NCI-H82 treated with DMSO at 0.1 percent for 48 hours (cell line): ENCODE results near the gene KCP.

ENCODE experiments used
- DNase-seq: peaks from one replicate; lab custom pipeline; 2025; ENCODE audit not compliant: unreplicated experiment; lab: John Stamatoyannopoulos, UW

Gene KCP

GRCh38 chr7:128888756-128889095, 21.8 kb downstream of the KCP start:
- no peak for DNase-seq

- no peak for DNase-seq
Measured at GRCh38 chr7:128888039-128888755, 22.3 kb downstream of the KCP start.

- no peak for DNase-seq
Measured at GRCh38 chr7:128887169-128888038, 23.1 kb downstream of the KCP start.

- no peak for DNase-seq
Measured at GRCh38 chr7:128886391-128887168, 23.9 kb downstream of the KCP start.

GRCh38 chr7:128885370-128886187, 24.9 kb downstream of the KCP start:
- no peak for DNase-seq

GRCh38 chr7:128884561-128885369, 25.7 kb downstream of the KCP start:
- no peak for DNase-seq

- DNase-seq, result peak; percentile 25
Measured at GRCh38 chr7:128883622-128884448, 26.7 kb downstream of the KCP start.

GRCh38 chr7:128882134-128882533, 28.4 kb downstream of the KCP start:
- no peak for DNase-seq

- no peak for DNase-seq
Measured at GRCh38 chr7:128881458-128882125, 28.9 kb downstream of the KCP start.

- DNase-seq, result no peak
Measured at GRCh38 chr7:128880791-128881457, 29.6 kb downstream of the KCP start.

GRCh38 chr7:128879939-128880746, 30.4 kb downstream of the KCP start:
- DNase-seq, result peak; percentile 10

- no peak for DNase-seq
Measured at GRCh38 chr7:128879461-128879938, 31.0 kb downstream of the KCP start.

GRCh38 chr7:128878226-128879105, 32.0 kb downstream of the KCP start:
- DNase-seq, result no peak

- DNase-seq, result no peak
Measured at GRCh38 chr7:128877756-128878120, 32.8 kb downstream of the KCP start.

- no peak for DNase-seq
Measured at GRCh38 chr7:128876978-128877755, 33.3 kb downstream of the KCP start.
